ENCODE results near the gene DCST2.
A peak's percentile ranks its signal among the peaks of the same experiment; 100 is the strongest.

The DCST2 gene

DNA sequence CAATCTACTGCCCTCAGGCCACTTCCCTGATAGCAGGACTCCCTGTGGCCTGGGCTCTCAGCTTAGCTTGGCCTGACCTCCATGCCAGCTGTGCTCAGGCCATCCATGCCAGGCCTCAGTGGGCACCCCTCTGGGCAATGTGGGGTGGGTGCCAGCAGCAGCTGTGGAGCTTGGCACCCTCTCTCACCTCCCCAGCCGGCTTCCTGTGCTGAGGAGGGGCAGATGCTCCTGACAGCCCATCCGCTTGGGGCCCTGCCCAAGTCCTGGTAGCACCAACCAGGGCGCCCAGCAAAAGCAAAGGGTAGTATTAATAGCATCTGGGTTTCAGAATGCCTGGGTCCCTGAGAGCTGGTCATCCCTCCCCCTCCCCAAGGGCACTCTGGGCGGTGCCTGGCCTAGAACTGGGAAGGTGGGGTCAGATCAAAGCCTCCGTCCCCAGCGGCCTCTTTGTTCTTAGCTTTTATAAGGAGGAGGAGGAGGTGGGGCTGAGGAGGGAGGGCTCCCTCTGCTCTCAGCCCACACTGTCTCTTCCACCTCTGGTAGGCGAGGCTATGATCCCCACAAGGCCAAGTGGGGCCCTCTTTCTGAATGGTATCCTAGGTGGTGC is 36.1 kb upstream of the DCST2 start:
- no peak for DNase-seq

DNA sequence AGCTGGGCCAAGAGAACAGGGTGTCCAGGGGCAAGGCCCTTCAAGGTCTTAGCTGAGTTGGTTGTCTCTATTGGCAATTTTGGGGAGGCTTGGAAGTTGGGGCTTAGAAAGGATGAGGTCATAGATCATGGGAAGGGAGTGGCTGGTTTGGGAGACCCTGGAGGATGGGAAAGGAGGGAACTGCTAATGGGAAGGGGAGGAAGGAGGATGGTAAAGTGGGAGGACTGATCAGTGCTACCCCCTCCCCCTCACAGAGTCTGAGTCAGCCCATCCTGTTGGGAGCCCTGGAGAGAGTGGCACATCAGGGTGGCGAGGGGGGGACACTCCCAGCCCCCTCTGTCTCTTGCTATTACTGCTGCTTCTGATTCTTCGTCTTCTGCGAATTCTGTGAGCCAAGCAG is 35.0 kb upstream of the DCST2 start:
- no peak for DNase-seq

DNA sequence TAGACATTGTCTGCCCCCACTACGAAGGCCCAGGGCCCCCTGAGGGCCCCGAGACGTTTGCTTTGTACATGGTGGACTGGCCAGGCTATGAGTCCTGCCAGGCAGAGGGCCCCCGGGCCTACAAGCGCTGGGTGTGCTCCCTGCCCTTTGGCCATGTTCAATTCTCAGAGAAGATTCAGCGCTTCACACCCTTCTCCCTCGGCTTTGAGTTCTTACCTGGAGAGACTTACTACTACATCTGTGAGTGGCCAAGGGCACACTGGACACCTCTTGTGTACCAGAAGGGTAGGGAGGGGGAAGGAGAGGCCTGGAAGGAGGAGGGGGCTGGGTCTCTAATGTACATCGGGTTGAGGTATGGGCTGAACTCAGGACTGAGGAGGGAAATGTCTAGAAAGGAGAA is 33.2 kb upstream of the DCST2 start:
- no peak for DNase-seq

DNA sequence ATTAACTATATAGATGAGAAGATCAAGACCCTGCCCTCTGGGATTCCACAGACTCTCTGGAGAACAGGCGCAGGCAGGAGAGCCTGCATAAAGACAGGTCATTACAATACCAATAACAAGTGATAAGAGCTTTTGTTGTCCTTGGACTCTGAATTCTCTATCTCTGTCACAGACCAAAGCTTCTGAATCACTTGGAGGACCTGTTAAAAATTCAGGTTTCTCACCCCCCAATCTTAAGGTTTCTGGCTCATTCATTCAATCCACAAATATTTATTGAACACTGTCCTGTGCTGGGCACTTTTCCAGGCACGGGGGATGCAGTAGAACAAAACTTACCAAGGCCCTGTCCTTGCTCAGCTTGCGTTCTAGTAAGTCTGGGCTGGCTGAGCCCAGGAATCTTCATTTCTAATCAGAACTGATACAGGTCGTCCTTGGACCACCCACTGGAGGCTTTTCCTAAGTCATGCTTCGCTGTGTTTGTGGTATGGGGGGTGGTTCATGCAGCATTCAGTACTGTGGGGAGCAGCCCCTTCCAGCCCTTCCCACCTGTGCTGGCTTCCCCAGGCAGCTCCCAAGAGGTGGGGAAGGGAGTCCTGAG is 31.4 kb upstream of the DCST2 start:
- DNase-seq: no peak

DNA sequence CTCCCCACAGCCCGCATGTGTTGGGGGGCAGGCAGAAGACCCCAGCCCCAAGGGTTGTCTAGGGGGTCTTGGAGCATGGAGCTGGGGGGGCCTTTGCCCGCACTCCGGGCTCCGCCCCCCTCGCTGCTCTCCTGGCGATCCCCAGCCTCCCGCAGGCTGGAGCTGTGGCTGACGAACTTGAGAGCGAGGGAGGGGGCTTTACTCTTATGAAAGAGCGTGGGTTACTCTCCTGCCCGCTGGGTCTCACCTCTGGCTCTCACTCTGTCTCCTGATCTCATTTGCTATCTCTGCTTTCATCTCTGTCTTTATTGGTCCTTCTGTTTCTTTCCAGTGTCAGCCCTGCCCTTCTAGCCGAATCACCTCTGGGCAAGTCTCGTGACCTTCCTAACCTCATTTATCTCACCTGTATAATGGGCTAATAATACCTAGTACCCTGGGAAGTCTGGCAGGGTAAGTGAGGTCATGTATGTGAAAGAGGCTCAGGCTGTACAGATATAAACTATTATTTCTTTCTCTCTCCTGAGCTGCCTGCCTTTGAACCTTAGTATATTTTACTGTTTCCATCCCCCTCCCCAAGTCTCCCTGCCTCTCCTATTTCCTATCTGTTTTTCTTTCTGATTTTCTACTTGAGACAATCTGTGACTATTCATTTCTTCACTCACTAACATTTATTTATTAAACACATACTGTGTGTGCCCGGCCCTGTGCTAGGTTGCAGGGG is 30.7 kb upstream of the DCST2 start:
- DNase-seq: peak; percentile 41

DNA sequence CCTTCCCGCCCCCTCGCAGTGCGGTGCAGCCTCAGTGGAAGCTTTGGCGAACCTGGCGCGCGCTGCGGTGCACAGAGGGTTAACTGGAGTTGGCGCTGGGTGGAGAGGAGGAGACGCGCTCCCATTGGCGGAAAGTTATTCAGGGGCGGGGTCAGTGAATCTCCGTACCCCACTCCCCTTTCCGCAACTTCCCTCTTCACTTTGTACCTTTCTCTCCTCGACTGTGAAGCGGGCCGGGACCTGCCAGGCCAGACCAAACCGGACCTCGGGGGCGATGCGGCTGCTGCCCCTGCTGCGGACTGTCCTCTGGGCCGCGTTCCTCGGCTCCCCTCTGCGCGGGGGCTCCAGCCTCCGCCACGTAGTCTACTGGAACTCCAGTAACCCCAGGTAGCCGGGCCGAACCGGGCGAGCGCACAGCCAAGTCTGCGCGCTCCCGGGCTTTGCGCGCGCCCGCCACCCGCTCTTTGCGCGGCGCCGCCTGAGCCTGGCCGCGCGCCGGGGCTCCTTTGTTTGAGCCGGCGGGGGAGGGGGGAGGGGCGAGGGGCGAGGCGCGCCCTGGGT is 30.0 kb upstream of the DCST2 start, which contains the start of gene EFNA4:
TSS of gene EFNA4 (plus strand) at position 191 of the 561 bp plus-strand sequence. CDS start at position 275, 84 bp downstream.
- peak; percentile 46 for DNase-seq

DNA sequence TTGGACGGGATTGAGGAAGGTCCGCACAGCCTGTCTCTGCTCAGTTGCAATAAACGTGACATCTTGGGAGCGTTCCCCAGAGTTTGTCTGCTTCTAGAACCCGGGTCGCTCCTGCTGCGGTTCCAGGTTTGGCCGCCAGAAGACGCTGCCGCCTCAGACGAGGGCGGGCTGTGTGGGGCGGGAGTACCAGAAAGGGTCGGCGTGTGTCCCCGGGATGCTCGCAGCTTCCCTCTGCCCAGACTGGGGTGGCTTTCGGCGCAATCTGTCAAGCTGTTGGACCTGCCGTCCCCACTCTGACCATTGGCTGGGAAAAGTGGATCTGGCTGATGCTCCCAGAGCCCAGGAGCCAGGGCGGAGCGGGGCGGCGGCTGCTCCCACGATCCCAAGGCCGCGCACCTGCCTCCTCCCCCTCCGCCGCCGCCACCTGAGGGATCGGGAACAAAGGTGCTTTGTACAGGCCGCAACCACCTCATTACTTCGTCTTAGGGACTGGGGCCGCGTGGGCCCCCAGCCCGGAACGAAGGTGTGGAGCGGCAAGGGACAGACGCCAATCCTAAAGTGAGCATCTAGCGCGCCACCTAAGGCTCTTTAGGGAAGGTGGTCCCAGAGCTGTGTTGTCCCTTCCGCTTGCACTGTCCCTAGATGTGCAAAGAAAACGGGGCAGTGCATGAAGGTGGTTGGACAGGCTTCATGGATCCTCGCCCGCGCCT is 29.3 kb upstream of the DCST2 start:
- DNase-seq: no peak

DNA sequence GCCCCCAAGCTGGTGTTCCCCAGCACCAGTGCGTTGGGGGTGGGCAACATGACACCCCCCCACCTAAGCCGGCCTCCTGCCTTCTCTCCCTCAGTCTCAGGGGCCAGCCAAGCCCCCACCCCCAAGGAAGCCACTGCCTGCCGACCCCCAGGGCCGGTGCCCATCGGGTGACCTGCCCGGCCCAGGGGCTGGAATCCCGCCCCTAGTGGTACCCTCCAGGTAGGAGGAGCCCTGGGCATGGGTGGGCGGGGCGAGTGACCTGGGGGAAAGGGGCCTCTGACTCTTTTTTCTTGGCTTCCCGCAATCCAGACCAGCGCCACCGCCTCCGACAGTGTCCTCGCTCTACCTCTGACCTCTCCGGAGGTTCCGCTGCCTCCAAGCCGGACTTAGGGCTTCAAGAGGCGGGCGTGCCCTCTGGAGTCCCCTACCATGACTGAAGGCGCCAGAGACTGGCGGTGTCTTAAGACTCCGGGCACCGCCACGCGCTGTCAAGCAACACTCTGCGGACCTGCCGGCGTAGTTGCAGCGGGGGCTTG is 28.6 kb upstream of the DCST2 start:
- no peak for DNase-seq

DNA sequence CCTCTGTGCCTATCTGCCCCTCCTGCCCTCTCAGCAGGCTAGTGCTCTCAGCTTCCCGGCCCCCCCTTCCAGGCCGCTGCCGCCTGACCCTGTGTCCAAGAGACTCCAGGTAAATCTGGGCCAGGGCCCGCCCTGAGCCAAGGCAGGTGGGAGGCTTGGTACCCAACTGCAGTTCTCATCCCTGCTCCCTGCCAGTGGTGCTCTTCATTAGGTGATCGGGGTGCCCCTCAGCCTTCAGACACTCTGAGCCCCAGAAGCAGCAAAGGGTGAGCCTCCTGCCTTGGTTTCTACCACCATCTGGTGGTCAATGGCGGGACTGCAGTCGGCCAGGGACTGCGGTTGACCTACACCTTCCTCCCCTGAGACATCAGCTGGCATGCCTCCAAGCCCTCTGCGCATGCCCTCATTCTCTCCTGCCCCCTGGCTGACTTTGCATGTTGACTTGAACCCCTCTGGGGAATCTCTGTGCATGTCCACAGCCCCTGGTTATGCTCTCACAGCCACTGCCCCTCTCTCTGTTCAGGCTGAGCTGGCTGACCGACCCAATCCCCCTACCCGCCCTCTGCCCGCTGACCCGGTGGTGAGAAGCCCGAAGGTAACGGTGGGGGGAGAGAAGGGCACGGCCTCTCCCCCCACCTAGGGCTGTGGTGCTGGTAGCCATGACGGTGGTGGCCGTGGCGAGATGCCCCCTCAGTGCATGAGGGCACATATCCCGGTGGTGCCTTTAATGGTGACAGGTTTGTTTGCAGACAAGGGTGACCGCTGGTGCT is 28.0 kb upstream of the DCST2 start:
- peak; percentile 36 for DNase-seq

DNA sequence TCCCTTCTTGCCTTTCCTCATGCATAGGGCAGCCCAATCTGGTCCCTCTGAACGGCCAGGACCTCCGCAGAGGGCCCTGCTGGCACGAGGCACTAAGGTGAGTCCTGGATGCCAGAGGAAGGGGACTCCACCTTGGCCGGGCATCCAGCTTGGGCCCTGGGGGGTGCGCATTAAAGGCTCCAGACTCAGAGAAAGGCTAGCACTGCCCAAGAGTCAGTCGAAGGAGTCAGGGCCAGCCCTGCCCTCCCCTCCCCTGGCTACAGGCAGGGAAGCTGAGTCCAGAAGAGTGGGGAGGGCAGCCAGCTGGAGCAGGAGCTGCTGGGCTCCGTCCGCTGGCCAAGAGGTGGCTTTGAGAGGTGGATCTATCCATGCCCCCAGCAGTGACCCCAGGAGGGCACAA is 27.2 kb upstream of the DCST2 start:
- no peak for DNase-seq

DNA sequence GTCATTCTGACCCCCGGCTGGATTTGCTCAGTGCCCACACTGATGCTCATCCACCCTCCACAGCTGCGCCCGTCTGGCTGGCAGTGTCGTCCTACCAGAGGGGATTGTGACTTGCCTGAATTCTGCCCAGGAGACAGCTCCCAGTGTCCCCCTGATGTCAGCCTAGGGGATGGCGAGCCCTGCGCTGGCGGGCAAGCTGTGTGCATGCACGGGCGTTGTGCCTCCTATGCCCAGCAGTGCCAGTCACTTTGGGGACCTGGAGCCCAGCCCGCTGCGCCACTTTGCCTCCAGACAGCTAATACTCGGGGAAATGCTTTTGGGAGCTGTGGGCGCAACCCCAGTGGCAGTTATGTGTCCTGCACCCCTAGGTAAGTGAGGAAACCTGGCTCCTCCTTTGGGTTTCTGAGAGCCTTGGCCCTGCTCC is 24.2 kb upstream of the DCST2 start:
- DNase-seq: no peak

DNA sequence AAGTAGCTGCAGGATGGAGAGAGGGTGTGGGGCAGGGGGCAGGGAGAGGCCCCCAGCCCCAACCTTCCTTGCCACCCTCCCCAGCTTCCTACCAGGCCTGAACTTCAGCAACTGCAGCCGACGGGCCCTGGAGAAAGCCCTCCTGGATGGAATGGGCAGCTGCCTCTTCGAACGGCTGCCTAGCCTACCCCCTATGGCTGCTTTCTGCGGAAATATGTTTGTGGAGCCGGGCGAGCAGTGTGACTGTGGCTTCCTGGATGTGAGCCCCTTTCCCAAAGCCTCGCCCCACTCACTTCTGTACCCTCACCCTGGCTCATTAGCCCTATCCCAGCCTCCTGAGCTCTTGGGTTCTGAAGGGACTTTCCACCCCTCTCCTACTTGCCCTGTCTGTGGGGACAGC is 23.5 kb upstream of the DCST2 start:
- no peak for DNase-seq

DNA sequence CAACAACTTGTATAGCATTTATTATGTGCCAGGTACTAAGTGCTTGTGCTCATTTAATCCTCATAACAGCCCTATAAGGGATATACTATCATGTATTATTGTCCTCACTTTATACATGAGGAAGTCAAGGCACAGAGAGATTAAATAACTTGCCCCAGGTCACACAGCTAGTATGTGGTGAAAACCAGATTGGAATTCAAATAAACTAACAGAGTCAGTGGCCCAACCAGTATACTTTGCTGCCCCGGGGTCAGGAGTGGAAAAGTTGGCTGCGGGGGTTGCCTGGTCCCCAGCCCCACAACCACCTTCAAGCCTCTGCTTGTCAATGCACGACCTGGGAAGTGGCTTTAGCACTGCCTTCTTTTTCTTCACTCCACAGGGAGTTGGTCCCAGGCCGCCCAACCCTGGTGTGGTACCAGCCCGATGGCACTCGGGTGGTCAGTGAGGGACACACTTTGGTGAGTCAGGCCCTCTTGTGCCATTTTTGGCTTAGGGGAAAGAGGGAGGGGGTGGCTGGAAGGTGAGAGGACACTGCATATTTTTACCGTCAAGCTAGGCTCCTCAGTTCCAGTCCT is 20.0 kb upstream of the DCST2 start:
- DNase-seq: no peak

DNA sequence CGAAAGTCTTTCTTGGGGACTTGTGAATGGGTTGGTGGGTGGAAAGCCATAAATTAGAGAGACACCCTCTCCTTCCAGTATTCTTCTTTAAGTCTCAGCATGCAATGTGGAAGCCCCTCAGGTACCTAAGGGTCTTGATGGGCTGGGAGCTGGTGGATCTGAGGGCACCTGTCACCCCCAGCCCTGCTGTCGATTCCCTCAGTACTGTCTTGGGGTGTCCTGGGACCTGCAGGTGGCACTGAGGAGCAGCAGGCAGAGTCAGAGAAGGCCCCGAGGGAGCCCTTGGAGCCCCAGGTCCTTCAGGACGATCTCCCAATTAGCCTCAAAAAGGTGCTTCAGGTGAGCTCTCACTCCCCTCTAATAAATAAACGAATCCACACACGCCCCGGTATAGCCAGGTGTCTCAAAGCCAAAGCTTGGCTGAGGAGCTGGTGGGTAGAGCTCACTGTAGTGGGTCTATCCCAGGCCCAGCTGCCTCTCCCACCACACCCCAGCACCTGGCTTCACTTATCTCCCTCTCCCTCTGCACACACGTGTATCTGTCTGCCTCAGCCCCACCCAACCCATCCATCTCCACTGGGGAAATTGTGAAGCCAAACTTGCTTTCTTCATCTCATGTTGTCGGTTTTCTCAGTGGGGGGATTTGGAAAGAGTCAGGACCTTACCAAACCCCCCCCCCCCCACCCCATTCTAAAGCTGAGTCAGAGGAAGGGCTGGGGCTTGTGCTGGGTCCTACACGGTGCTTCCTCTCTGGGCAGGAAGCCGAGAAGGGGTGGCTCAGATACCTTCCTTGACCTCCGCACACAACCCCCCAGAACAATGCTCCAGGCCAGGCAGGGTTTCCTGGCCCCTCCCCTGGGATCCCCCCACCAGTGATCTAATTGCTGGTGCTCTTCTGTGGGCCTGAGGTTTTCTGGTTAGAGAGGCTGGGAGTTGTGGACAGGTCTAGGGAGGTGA is 19.1 kb upstream of the DCST2 start:
- DNase-seq: no peak

DNA sequence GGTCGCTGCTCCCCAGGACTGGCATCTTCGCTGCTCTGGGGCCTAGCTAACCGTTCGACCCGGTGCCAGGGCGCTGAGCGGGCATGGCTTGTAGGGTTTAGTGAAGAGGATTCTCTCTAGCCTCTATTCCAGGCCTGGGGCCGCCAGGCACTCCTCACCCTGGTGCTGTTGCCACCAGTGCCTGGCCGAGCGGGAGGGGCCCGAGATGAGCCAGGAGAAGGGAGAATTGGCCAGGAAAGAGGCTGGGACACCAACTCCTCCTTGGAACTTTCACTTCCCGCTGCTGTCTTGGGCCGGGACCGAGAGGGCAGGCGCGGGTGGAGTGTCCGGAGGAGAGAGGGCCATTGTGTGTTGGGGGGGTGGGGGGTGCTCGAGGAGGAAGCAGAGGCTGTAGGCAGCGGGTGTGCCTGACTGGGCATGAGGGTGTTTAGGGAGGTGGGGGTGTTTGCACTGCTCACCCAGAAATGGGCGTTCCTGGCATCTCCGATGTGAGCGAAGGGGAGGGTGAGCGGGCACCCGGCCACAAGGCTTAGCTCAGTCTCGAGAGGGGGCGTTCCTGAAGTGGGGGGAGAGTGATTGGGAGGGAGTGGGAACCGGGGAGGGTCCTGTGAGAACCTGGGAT is 18.3 kb upstream of the DCST2 start:
- no peak for DNase-seq

DNA sequence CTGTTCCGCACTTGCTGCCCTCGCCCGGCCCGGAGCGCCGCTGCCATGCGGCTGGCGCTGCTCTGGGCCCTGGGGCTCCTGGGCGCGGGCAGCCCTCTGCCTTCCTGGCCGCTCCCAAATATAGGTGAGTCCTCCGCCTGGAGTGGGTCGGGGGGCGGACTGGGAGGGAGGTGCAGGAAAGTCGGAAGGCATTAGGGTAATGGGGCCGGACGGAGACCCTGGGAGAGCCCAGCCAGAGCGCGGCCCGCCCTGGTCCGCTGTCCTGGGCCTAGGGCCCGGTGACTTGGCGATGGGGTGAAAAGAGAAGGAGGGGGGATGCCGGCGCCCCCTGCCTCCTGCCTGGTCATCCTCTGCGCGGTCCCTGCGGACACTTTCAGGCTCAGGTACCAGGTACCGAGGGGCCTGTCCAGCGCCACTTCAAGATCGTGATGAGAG is 17.8 kb upstream of the DCST2 start:
- DNase-seq: no peak

DNA sequence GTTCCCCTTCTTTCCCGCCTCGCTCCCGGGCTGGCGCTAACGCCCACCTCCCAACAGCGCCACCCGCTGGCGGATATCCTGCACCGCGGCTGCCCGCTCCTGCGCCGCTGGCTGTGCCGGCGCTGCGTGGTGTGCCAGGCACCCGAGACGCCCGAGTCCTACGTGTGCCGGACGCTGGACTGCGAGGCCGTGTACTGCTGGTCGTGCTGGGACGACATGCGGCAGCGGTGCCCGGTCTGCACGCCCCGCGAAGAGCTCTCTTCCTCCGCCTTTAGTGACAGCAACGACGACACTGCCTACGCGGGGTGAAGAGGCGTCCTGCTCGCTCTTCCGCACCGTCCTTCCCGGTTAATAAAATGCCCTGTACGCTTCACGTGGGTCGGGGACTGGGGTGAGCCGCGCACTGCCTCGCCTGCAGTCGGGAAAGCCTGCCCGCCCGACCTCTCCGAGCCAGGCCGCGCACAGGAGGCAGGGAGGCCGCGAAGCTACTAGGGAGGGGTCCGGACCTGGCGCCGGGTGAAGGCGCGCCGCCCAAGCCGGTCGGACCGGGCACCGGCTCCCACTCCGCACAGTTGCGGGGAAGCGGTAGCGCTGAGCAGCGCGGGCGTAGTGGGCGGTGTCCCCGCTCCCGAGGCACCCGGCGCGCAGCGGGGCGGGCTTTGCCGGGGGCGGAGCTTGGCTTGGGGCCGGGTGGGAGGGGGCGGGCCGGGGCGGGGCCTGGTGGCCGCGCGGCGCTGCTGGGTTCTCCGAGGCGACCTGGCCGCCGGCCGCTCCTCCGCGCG is 17.2 kb upstream of the DCST2 start, which contains the start of gene ADAM15:
TSS of gene ADAM15 (plus strand) at position 757 of the 782 bp plus-strand sequence. CDS start 71 bp downstream, outside the sequence.
- peak; percentile 69 for DNase-seq

DNA sequence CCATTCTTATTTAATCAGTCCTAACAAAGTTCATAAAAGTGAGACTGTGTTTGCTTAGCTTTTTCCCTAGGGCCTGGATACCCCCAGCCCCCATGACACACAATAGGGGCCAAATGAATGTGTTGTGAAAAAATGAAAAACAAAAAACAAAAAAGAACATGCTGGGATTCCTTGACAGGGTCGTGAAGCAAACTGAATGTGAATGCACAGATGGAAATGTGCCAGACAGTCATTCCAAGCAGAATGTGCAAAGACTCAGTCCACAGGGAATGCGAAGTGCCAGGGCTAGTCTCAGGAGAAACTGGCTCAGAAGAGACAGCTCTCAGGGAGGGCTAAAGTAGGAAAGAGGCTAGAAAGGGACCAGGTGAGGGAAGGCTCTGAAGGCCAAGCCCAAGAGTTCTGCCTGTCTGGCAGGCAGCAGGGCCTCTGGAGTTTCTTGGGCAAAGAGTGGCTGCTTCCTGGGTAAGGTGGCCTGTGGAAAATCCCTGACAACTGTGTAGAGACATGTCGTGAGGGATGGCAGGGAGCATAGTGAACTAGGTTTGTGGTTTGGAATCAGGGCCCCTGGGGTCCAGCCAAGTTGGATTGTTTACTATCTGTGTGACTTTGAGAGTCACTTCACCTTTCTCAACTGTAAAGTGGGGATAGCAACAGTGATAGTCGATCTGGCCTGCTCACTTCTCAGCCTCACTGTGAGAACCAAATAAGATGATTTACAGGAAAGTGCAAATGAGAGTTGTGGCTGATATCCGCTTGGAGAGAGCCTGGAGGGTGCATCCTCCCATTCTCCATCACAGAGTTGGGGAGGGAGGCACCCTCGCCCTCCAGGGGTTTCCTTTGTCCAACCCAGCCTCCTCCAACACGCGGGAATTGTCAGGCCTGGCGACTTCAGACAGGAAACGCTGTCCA is 16.3 kb upstream of the DCST2 start:
- DNase-seq: no peak
